Panc1 (cell line): Measurements from ENCODE around the gene NTRK3. TPM values are rescaled to one million over a fixed set of nuclear protein-coding genes. Genes with fewer than 3 reads are reported as not detected.

Experiments used
- ATAC-seq: fragments of 200-7000 bp; cut with Tn5 transposase; 2 replicates; pipeline ENCODE4 v1.9.1; 2020; ENCODE audit warnings: mild to moderate bottlenecking, moderate library complexity
- BruUV-seq: library from RNA; stranded (reverse); fragments of 400-500 nt; replicated peaks from 2 replicates; lab custom pipeline; 2021; lab: Mats Ljungman, UMichigan
- CTCF ChIA-PET: fragments of 300-600 bp; sonication (Branson Sonifier 250); formaldehyde crosslinking; loops from one replicate; lab custom pipeline; 2022; ENCODE audit warnings: antibody characterized with exemption; lab: Charles Lee
- POLR2A ChIA-PET: fragments of 300-600 bp; sonication (Branson Sonifier 250); formaldehyde crosslinking; loops from one replicate; lab custom pipeline; 2022; ENCODE audit warnings: antibody characterized with exemption; lab: Charles Lee
- DNase-seq: peaks from one replicate; pipeline ENCODE4 v3.0.0-alpha.2; 2010; ENCODE audit warnings: low read depth, low spot score
- H3K27ac ChIP-seq: 2 replicates; pipeline ENCODE4 v1.5.1; 2011; ENCODE audit warnings: mild to moderate bottlenecking, low read length, inconsistent platforms
- H3K27me3 ChIP-seq: fragments of 200-500 bp; sonication (Bioruptor generic); 2 replicates; pipeline ENCODE4 v1.6.0; 2014; ENCODE audit warnings: low read length, inconsistent platforms; ENCODE audit not compliant: control insufficient read depth, insufficient read depth
- H3K36me3 ChIP-seq: fragments of 200-500 bp; sonication (Bioruptor generic); 2 replicates; pipeline ENCODE4 v1.5.1; 2014; ENCODE audit warnings: inconsistent platforms, mild to moderate bottlenecking, low read length, moderate library complexity; ENCODE audit not compliant: control insufficient read depth, insufficient read depth
- H3K4me1 ChIP-seq: 2 replicates; pipeline ENCODE4 v1.5.1; 2011; ENCODE audit warnings: inconsistent platforms, mild to moderate bottlenecking, low read length, moderate library complexity; ENCODE audit not compliant: control insufficient read depth, insufficient read depth
- H3K4me3 ChIP-seq, 2 experiments: 2 replicates each; pipeline ENCODE4 v1.5.1; 2011 to 2012; ENCODE audit warnings: low read depth in 2 of 2, low read length in 2 of 2, mild to moderate bottlenecking in 2 of 2, inconsistent platforms in 1 of 2, moderate library complexity in 1 of 2
- H3K9me3 ChIP-seq: fragments of 200-500 bp; sonication (Bioruptor generic); 2 replicates; pipeline ENCODE4 v1.5.1; 2014; ENCODE audit warnings: low read depth, mild to moderate bottlenecking, inconsistent platforms, low read length, moderate library complexity; ENCODE audit not compliant: control insufficient read depth, insufficient read depth
- CTCF ChIP-seq: fragments of 450-650 bp; IDR thresholded peaks from 2 replicates; pipeline ENCODE4 v1.5.1; 2017; ENCODE audit warnings: mild to moderate bottlenecking
- POLR2AphosphoS5 ChIP-seq: IDR thresholded peaks from 2 replicates; pipeline ENCODE4 v1.6.1; 2012; ENCODE audit warnings: mild to moderate bottlenecking, low read depth, low read length, moderate library complexity
- REST ChIP-seq, 2 experiments: IDR thresholded peaks; 2 replicates each; pipeline ENCODE4 v1.6.1; 2011 to 2012; ENCODE audit warnings: low read depth in 2 of 2, control low read depth in 1 of 2, low read length in 1 of 2, mild to moderate bottlenecking in 1 of 2, moderate library complexity in 1 of 2; ENCODE audit not compliant: insufficient read depth in 1 of 2
- SIN3A ChIP-seq: IDR thresholded peaks from 2 replicates; pipeline ENCODE4 v1.6.1; 2012; ENCODE audit warnings: low read depth, mild to moderate bottlenecking, low read length, moderate library complexity, borderline replicate concordance; ENCODE audit not compliant: insufficient read depth
- TCF7L2 ChIP-seq: IDR thresholded peaks from 2 replicates; pipeline ENCODE4 v1.6.1; 2011; ENCODE audit warnings: mild to moderate bottlenecking, low read depth, low read length, inconsistent platforms
- in situ Hi-C: cut with HindIII; loops from 2 replicates; pipeline ENCODE4 v1.10.0; 2016; ENCODE audit warnings: low sequenced_read_pairs, low pct_unique_long_range_greater_than_20kb
- intact Hi-C: fragments of 100-400 bp; cut with micrococcal nuclease; formaldehyde crosslinking; loops from one replicate; pipeline ENCODE4 v1.10.0; 2022; ENCODE audit not compliant: unreplicated experiment
- total RNA-seq: library from RNA; stranded (reverse); gene quantifications from one replicate; pipeline ENCODE4 v1.2.1, GENCODE V29; 2021; ENCODE audit not compliant: unreplicated experiment

The NTRK3 gene
- total RNA-seq, 1 experiment from 2014 or later: not detected

GRCh38 chr15:88120026-88120425, 136.5 kb downstream of the NTRK3 start:
- 0 out of 2 replicates have a peak, but pooled peaks cover 2% of the 10 kb centered on the region for H3K27me3 ChIP-seq
- CTCF ChIA-PET: no interaction called here
- no peak overlapping the region for H3K4me3 ChIP-seq
- in situ Hi-C loops: no loop called here
- H3K36me3 ChIP-seq: no peaks in the 10 kb centered on the region
- DNase-seq: no peak
- no TSS peak for BruUV-seq
- TF ChIP-seq REST (IDR thresholded peaks at IDR 0.05; ENCODE audit: insufficient read depth in 1 of 2, low read depth in 2 of 2, low read length in 1 of 2): no peak
- no peak for TF ChIP-seq CTCF
- no peak for TF ChIP-seq SIN3A
- TF ChIP-seq TCF7L2: no peak
- no peak for TF ChIP-seq POLR2AphosphoS5
- no peak overlapping the region for H3K27ac ChIP-seq
- POLR2A ChIA-PET: no interaction called here
- ATAC-seq: no peak
- H3K4me1 ChIP-seq: no peaks in the 10 kb centered on the region
- H3K9me3 ChIP-seq: no peaks in the 10 kb centered on the region
- intact Hi-C loops: no loop called here

- H3K27ac ChIP-seq: no peak overlapping the region
- BruUV-seq: no TSS peak
- ATAC-seq (no peak), DNase-seq (no peak)
- intact Hi-C loops (no loop called here), in situ Hi-C loops (no loop called here)
- no peaks in the 10 kb centered on the region for H3K4me1 ChIP-seq
- H3K36me3 ChIP-seq: no peaks in the 10 kb centered on the region
- ChIA-PET POLR2A (no interaction called here), CTCF (no interaction called here)
- no peak overlapping the region for H3K4me3 ChIP-seq
- 0 out of 2 replicates have a peak, but pooled peaks cover 2% of the 10 kb centered on the region for H3K27me3 ChIP-seq
- TF ChIP-seq TCF7L2 (no peak), CTCF (no peak), POLR2AphosphoS5 (no peak), SIN3A (no peak)
- H3K9me3 ChIP-seq: no peaks in the 10 kb centered on the region
These were observed 137.8 kb downstream of the NTRK3 start for GRCh38 chr15:88118741-88119140.
